Stimulated activated naive CD4-positive, alpha-beta T cell (primary cell): ENCODE measurements around the gene PRXL2C.
"Not testable (repeated sequence)": the region's sequence is repeated elsewhere in the genome, so short reads cannot be mapped to it uniquely, and the experiment has no call there.

Source experiments
- DNase-seq, 6 experiments: peaks; one replicate each; lab custom pipeline; 2025; lab: John Stamatoyannopoulos, UW

Gene PRXL2C

DNA sequence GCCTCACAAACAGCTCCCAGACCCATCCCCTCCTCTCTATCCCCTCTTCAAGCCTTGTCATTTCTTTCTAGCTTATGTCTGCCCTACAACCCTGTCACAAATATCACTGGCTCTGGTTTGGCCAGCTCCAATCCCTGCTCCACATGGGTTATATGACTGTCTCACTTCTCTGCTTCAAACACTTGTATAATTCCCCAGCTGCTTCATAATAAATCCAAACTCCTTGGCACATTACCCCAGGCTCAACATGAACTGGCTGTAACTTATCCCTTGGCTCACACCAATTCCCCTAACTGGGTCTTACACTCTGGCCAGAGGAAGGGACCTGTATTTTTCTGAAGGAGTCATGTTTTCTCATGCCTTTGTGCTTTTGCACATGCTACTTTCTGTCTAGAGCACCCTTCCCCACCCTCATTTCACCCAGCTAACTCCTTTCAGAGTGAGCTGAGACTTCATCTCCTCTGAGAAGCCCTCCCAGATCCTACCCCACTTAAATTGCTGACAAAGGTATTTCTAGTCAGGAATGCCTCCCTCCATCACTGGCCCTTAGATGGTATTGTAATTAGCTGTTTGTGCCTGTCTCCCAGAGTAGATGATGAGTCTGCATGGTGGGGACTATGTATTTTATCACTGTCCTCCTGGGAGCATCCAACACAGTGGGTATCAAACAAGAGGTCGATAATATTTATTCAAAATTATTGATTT, 5.3 kb downstream of the PRXL2C start:
- no peak for DNase-seq

DNA sequence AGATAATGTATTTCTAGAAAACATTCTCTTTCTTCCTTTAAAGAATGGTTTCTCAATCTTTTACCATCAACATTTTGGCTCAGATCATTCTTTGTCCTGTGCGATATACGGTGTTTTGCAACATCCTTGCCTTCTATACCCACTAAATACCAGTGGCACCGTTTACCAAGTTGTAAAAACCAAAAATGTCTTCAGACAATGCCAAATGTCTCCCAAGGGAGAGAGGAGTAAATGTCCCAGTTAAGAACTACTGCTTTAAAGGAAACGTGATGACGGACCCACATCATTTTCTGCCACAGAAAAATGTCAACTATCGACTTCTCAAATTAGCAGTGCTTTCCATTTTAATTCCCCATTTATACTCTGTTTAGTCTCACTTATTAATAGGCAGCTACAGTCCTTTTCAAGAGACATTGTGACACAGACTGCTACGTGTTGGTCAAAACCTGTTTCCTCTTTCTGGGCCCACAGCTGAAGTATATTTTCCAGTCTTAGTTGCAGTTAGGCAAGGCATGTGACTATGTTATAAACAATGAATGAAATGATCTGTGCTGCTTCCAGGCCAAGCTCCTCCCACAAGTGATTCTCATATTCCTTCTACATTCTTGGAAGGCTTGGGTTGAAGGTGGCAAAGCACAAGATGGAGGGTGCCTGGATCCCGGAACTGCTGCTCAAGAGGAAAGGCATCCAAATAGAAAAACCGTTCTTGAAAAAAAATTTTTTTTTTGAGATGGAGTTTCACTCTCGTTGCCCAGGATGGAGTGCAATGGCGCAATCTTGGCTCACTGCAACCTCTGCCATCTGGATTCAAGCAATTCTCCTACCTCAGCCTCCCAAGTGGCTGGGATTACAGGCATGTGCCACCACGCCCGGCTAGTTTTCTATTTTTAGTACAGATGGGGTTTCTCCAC, 8.8 kb downstream of the PRXL2C start:
- DNase-seq, result no peak

GRCh38 chr9:96644137-96644536, 11.0 kb downstream of the PRXL2C start:
- DNase-seq, result no peak

DNA sequence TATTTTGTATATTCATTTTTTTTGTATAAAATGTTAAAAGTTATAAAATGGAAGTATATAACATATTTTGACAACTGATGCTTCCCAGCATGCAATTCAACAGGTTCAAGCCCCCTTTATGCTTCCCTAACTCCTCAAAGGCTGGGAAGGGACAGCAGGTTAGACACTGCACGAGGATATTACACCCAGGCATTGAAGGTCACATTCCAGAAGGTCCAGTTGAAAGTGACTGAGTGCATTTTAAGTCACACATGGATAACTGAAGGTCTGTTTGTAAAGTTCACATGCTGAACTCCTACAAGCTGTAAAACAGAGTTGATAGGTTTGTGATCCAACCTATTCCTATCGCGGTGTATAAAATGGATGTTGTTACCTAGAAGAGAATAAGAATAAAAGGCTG, 13.6 kb downstream of the PRXL2C start:
- no peak for DNase-seq

DNA sequence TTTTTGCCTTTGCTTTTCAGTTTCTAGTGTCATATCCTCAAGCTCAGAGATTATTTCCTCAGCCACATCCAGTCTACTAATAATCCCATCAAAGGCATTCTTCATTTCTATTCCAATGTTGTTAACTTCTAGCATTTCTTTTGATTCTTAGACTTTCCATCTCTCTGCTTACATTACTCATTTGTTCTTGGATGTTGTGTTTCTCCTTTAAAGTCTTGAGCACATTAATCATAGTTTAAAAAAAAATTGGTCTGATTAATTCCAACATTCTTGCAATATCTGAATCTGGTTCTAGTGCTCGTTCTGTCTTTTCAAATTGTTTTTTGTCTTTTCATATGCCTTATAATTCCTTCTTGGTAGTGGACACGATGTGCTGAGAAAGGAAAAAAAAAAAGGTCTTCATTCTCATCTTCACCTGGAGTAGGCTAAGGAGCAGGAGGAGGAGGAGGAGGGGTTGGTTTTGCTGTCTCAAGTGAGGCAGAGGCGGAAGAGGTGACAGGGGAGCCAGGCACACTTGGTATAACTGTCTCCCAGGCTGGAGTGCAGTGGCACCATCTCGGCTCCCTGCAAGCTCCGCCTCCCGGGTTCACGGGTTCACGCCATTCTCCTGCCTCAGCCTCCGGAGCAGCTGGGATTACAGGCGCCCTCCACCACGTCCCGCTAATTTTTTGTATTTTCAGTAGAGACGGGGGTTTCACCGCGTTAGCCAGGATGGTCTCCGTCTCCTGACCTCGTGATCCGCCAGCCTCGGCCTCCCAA, 16.3 kb downstream of the PRXL2C start:
- DNase-seq, result no peak

GRCh38 chr9:96636368-96636767, 18.7 kb downstream of the PRXL2C start:
- DNase-seq, result no peak

DNA sequence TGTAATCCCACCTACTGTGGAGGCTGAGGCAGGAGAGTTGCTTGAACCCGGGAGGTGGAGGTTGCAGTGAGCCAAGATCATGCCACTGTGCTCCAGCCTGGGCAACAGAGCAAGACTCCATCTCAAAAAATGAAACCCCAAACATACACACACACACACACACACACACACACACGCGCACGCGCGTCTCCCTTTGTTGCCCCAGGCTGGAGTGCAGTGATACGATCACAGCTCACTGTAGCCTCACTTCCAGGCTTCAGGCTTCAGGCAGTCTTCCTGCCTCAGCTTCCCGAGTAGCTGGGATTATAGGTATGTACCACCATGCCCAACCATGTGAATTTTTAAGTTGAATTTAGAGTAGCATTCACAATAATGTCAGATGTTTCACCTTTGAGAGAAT, 21.5 kb downstream of the PRXL2C start:
- DNase-seq, result not testable (repeated sequence)

DNA sequence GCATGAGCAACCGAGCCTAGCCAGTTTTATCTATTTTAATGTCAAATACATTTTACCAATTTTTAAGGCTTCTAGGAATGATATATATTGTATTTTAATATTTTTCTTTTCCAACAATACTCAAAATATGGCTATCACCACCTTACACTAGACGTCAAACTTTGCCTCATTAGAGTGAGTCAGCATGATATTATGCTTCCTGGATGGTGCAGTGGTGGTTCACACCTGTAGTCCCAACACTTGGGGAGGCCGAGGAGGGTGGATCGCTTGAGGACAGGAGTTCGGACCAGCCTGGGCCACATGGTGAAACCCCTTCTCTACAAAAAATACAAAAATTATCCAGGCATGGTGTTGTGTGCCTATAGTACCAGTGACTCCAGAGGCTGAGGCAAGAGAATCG, 28.2 kb downstream of the PRXL2C start:
- no peak for DNase-seq

GRCh38 chr9:96621618-96622017, 33.5 kb downstream of the PRXL2C start:
- DNase-seq, result no peak

DNA sequence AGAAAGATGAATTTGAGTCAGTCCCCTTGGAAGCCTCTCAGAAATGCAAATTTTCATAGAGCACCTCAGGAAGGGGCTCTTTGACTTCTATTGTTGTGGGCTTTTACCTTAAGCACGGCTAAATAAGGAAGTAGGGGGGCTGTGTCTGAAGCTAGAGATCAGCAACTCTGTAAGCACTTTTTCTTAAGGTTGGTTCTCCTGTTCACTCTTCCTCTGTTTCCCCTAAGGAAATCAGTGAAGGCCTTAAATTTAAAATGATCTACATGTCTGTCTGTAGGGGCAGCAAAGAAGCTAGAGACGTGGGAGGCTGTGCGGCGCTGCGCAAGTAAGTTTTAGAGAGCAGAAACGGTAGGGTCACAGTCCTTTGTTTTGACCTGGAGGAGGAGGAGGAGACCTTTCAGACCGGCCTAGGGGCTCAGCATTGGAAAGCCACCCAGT, 34.3 kb downstream of the PRXL2C start:
- DNase-seq, result no peak

- no peak for DNase-seq
Observed at GRCh38 chr9:96620181-96620514, 35.0 kb downstream of the PRXL2C start.

DNA sequence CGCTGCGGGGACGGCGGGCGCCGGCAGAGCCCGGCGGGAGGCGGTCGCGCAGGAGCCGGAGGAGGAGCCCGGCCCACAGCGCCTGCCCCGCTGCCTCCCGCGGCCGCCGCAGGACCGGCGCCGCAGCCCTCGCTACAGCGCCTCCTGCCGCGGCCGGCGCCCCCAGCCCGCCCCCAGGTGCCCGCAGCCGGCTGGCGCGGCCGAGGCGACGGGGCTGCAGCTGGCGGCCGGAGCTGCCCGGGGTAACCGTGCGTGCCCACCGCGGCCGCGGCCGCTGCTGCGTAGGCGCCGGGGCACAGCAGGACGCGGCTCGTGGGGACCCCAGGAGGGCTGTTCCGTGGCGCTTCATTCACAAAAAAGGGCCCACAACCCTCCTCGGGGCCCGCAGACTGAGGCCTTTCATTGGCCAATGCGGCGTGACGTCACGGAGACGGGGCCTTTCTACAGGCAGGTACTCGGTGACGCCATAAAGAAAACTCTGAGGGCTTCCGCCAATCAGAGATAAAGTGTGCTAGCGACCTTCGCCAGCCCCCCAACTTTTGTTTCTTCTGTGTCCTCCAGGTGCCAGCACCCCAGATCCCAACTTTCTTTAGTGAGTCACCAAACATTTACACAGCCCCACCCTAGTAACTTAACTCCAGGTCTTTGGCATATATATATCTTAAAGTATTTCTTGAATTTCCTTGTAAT, 35.5 kb downstream of the PRXL2C start, which contains the start of gene CDC14B:
TSS of gene CDC14B (minus strand) at position 353 of the 690 bp plus-strand sequence. CDS start 465 bp downstream, outside the sequence.
- DNase-seq, result peak; percentile 47 to 71 (median 63)

DNA sequence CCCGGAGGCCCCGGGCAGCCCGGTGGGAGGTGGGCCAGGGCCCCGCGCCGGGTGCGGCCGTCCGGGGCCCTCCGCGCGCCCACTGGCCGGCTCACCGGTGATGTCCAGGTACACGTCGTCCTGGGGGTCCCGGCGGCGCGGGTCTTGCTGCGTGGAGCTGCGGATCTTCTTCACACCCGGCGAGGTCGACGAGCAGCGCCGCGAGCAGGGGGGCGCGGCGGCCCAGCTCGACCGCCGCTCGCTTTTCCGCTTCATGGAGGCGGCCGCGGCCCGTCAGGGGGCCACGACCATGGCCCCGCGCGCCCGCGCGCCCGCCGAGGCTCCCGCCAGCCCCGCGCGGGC, 36.0 kb downstream of the PRXL2C start:
- no peak for DNase-seq

GRCh38 chr9:96618209-96619123, 36.7 kb downstream of the PRXL2C start:
- peak in 3 of 6 experiments; percentile 1 to 27 (median 15) for DNase-seq

DNA sequence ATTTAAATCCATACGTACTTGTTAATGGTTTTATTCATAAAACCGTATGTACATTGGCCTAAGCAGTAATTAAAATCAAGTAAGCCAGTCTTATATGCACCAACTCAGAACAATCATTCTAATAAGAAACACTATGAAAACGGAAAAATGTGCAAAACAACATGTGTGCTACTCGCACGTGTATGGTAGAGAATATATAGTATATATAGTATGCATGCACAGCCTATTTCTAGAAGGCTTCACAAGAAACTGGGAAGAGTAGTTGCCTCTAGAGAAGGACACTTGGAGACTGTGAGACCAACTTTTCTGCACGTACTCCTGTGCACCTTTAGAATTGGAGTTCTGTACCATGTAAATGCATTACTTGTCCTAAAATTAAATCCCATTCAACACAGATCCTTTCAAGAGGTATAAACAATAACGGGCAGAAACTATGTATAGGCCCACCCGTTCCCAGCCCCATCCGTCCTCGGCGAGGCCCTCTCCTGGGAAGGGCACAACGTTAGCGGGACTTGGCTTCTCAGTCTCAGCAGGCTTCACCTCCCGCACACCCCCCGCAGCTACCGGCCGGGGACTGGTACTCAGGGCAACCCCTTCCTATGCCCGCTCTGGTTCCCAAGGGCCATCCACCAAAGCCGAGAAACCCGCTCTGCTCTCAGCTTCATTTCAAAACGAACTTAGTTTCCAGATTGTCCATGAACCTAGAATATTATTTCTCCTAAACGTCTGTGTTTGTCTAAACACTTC, 37.5 kb downstream of the PRXL2C start:
- peak in 3 of 6 experiments; percentile 1 to 16 (median 4) for DNase-seq

DNA sequence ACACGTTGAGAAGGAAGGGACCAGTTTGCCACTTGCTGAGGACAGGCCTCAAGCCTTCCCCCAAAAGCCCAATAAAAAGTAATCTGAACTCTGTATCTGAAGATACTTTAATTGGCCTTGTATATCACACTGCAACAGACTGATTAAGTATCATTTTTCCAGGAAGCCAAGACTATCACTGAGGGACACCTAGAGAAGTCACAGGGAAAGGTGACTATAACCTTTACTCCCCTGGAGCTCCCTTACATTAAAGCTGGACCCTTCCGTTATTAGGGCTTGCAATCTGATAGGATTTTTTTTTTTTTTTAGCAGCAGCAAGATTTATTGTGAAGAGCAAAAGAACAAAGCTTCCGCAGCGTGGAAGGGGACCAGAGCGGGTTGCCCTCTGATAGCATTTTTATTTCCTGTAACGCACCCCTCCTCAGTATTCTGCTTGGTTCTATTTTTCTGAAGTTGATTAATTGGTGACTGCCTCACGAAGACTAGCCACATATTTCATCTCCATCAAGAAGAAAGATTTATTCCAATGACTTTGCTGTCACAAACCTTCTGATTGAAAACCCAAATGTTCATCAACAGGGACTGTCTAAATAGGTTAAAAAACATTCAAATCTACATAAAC, 38.2 kb downstream of the PRXL2C start:
- DNase-seq, result no peak

- no peak for DNase-seq
Observed at GRCh38 chr9:96615411-96615810, 39.7 kb downstream of the PRXL2C start.

DNA sequence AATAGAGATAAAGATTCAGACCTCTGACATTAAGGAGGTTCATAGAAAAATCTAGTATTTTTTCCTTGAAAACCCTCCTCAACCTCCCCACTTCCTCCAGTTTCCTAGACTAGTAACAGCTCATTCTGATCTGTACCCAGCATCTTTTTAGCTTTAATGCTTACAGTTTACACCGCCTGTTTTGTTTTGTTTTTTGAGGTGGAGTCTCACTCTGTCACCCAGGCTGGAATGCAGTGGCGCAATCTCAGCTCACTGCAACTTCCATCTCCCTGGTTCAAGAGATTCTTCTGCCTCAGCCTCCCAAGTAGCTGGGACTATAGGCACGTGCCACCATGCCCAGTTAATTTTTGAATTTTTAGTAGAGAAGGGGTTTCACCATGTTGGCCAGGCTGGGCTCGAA, 40.5 kb downstream of the PRXL2C start:
- DNase-seq, result not testable (repeated sequence)

GRCh38 chr9:96612966-96613589, 42.0 kb downstream of the PRXL2C start:
- DNase-seq, result no peak
